Measurements from ENCODE around the gene TRPM1.

Gene TRPM1

DNA sequence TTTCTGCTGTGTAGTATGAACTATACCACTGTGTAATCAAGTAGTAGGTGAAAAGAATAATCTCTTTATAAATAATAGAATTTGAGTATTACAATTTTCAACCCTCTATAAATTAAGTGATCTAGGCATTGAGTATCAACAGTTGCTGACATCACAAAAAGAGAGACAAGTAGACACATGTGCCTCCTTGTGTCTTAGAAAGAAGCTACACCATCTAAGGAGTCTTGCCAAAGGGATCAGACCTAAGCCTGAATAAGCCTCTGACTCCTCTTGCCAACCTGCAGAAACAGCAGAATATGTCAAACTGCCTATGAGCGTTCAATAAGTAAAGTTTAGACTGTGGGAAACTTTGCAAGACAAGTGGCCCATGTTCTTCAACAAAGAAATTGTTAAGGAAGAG is 104.3 kb downstream of the TRPM1 start:
- Histone ChIP-seq H2AFZ (ENCODE audit: insufficient read depth, low read length, poor library complexity) (no peak overlapping the region), H3K36me3 (ENCODE audit: control insufficient read depth in 1 of 2, insufficient read depth in 2 of 2, low read length in 2 of 2) (no peaks in the 10 kb centered on the region), H3K4me2 (ENCODE audit: low read length) (no peak overlapping the region), H3K23ac (ENCODE audit: low read length) (no peak overlapping the region), H2AK5ac (ENCODE audit: low read length) (no peak overlapping the region), H2BK12ac (ENCODE audit: low read length) (no peak overlapping the region), H4K91ac (ENCODE audit: low read depth, low read length) (no peak overlapping the region), H3K4ac (ENCODE audit: low read depth, low read length) (no peak overlapping the region), H4K12ac (ENCODE audit: low read depth, low read length) (no peak overlapping the region), H3K27ac (ENCODE audit: low read depth, low read length) (no peak overlapping the region), H3K27me3 (ENCODE audit: insufficient read depth, low read length) (no peaks in the 10 kb centered on the region), H2BK120ac (ENCODE audit: insufficient read depth, low read length, poor library complexity) (no peak overlapping the region), H4K8ac (ENCODE audit: low read depth, low read length) (no peak overlapping the region), H3K9ac (ENCODE audit: low read length) (no peak overlapping the region), H2BK5ac (ENCODE audit: low read depth, low read length, poor library complexity) (no peak overlapping the region), H3K4me3 (ENCODE audit: low read depth, low read length) (no peak overlapping the region), H3K9me3 (ENCODE audit: insufficient read depth, low read depth, low read length) (no peaks in the 10 kb centered on the region), H3K4me1 (ENCODE audit: control insufficient read depth in 1 of 2, insufficient read depth in 2 of 2, low read length in 2 of 2) (peaks cover 3 to 4% of the 10 kb centered on the region in 2 experiments), H3K18ac (ENCODE audit: low read length) (no peak overlapping the region), H3K79me1 (ENCODE audit: low read length) (peaks cover 8% of the 10 kb centered on the region), H3K14ac (ENCODE audit: low read length) (no peak overlapping the region), H3K79me2 (ENCODE audit: control insufficient read depth, insufficient read depth, low read length, poor library complexity) (no peaks in the 10 kb centered on the region)
- no peak for DNase-seq
- WGBS (ENCODE audit: extremely low coverage, insufficient coverage, insufficient read length) = no CpG with 5 or more reads among the region's 1 CpG

GRCh38 chr15:30992249-30992864 is 109.2 kb downstream of the TRPM1 start:
- H3K4me1 ChIP-seq (ENCODE audit: control insufficient read depth in 1 of 2, insufficient read depth in 2 of 2, low read length in 2 of 2) = peaks cover 3 to 6% of the 10 kb centered on the region in 2 experiments
- H2BK12ac ChIP-seq (ENCODE audit: low read length) = peak overlapping the region; percentile 51
- no peak overlapping the region for H3K23ac ChIP-seq (ENCODE audit: low read length)
- peak overlapping the region; percentile 55 for H4K12ac ChIP-seq (ENCODE audit: low read depth, low read length)
- H4K8ac ChIP-seq (ENCODE audit: low read depth, low read length) = peak overlapping the region; percentile 99
- peak overlapping the region; percentile 98 for H3K14ac ChIP-seq (ENCODE audit: low read length)
- H3K9ac ChIP-seq (ENCODE audit: low read length) = peak overlapping the region; percentile 86
- H4K91ac ChIP-seq (ENCODE audit: low read depth, low read length) = peak overlapping the region; percentile 96
- peaks cover 16% of the 10 kb centered on the region for H3K79me2 ChIP-seq (ENCODE audit: control insufficient read depth, insufficient read depth, low read length, poor library complexity)
- peak overlapping the region; percentile 84 for H2AK5ac ChIP-seq (ENCODE audit: low read length)
- H3K36me3 ChIP-seq (ENCODE audit: control insufficient read depth in 1 of 2, insufficient read depth in 2 of 2, low read length in 2 of 2) = no peaks in the 10 kb centered on the region
- H3K18ac ChIP-seq (ENCODE audit: low read length) = peak overlapping the region; percentile 98
- WGBS (ENCODE audit: extremely low coverage, insufficient coverage, insufficient read length) = no CpG with 5 or more reads among the region's 7 CpGs
- DNase-seq = no peak
- no peaks in the 10 kb centered on the region for H3K9me3 ChIP-seq (ENCODE audit: insufficient read depth, low read depth, low read length)
- H2BK5ac ChIP-seq (ENCODE audit: low read depth, low read length, poor library complexity) = peak overlapping the region; percentile 94
- H3K4me3 ChIP-seq (ENCODE audit: low read depth, low read length) = peak overlapping the region; percentile 88
- H2AFZ ChIP-seq (ENCODE audit: insufficient read depth, low read length, poor library complexity) = peak overlapping the region; percentile 38
- no peaks in the 10 kb centered on the region for H3K27me3 ChIP-seq (ENCODE audit: insufficient read depth, low read length)
- H3K4me2 ChIP-seq (ENCODE audit: low read length) = peak overlapping the region; percentile 78
- peak overlapping the region; percentile 97 for H2BK120ac ChIP-seq (ENCODE audit: insufficient read depth, low read length, poor library complexity)
- peaks cover 16% of the 10 kb centered on the region for H3K79me1 ChIP-seq (ENCODE audit: low read length)
- H3K4ac ChIP-seq (ENCODE audit: low read depth, low read length) = peak overlapping the region; percentile 71
- H3K27ac ChIP-seq (ENCODE audit: low read depth, low read length) = peak overlapping the region; percentile 95

DNA sequence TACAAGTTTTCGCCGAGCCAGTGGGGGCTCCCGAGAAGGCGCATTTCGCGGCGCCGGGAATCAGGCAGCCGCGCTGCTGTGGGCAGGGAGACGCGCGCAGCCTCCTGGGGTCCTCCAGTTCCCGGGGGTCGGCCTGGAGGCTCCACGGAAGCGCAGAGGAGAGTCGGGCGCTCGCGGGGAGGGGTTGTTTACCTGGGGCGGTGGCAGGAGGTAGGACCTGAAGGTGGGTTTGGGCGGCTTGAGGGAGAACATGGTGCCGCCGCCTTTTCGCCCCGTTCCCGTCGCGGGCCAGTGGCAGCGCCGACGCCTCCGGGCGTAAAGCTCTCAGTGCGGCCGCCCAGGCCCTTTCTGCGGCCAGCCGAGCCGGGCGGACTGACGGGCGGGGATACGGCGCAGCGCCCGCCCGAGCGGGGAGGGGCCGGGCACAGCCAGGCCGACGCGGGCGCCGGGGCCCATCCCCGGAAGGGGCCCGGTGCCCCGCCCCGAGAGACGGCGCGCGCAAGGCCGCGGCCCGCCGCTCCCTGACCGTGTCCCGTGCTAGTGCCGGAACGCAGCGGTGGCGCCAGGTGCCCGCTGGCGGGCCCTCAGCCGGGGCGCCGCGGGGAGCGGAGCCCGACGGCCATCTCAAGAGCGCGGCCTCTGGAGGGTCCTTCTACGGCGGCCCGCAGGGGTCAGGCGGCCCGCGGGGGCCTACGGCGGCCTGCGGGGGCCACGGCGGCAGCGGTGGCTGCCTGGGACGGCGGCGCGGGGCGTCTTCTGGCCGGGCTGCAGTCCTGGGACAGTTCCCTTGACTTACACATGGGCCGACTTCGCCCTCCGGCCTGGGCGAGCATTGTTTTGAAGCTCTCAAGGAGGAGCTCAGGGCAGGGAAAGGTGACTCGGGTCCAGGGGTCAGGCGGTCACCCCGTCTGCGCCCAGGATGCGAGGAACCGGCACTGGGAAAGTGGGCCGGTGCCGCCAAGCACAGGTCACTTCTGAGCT is 110.0 kb downstream of the TRPM1 start, which contains the start of gene MTMR10:
TSS of gene MTMR10 (minus strand) at position 374 of the 981 bp plus-strand sequence. CDS start at position 252, 122 bp downstream.
- Histone ChIP-seq H3K14ac (ENCODE audit: low read length) (peak within 1 kb of the TSS; percentile 98), H4K12ac (ENCODE audit: low read depth, low read length) (peak within 1 kb of the TSS; percentile 88), H3K4me1 (ENCODE audit: control insufficient read depth in 1 of 2, insufficient read depth in 2 of 2, low read length in 2 of 2) (peaks cover 3 to 6% of the 10 kb centered on the region in 2 experiments), H2BK5ac (ENCODE audit: low read depth, low read length, poor library complexity) (peak within 1 kb of the TSS; percentile 94), H3K9me3 (ENCODE audit: insufficient read depth, low read depth, low read length) (no peaks in the 10 kb centered on the region), H3K27ac (ENCODE audit: low read depth, low read length) (peak within 1 kb of the TSS; percentile 95), H3K18ac (ENCODE audit: low read length) (peak within 1 kb of the TSS; percentile 98), H3K27me3 (ENCODE audit: insufficient read depth, low read length) (no peaks in the 10 kb centered on the region), H2BK120ac (ENCODE audit: insufficient read depth, low read length, poor library complexity) (peak within 1 kb of the TSS; percentile 97), H2BK12ac (ENCODE audit: low read length) (peak within 1 kb of the TSS; percentile 51), H3K4me2 (ENCODE audit: low read length) (peak within 1 kb of the TSS; percentile 78), H2AFZ (ENCODE audit: insufficient read depth, low read length, poor library complexity) (peak within 1 kb of the TSS; percentile 66), H4K91ac (ENCODE audit: low read depth, low read length) (peak within 1 kb of the TSS; percentile 96), H3K9ac (ENCODE audit: low read length) (peak within 1 kb of the TSS; percentile 91), H3K36me3 (ENCODE audit: control insufficient read depth in 1 of 2, insufficient read depth in 2 of 2, low read length in 2 of 2) (peaks cover 2 to 3% of the 10 kb centered on the region in 2 experiments), H3K23ac (ENCODE audit: low read length) (no peak within 1 kb of the TSS), H3K79me1 (ENCODE audit: low read length) (peaks cover 16% of the 10 kb centered on the region), H3K4ac (ENCODE audit: low read depth, low read length) (peak within 1 kb of the TSS; percentile 71), H3K4me3 (ENCODE audit: low read depth, low read length) (peak within 1 kb of the TSS; percentile 88), H4K8ac (ENCODE audit: low read depth, low read length) (peak within 1 kb of the TSS; percentile 99), H2AK5ac (ENCODE audit: low read length) (peak within 1 kb of the TSS; percentile 84), H3K79me2 (ENCODE audit: control insufficient read depth, insufficient read depth, low read length, poor library complexity) (peaks cover 18% of the 10 kb centered on the region)
- peak; percentile 80 to 90 for DNase-seq
- WGBS (ENCODE audit: extremely low coverage, insufficient coverage, insufficient read length) = no CpG with 5 or more reads among the region's 114 CpGs

DNA sequence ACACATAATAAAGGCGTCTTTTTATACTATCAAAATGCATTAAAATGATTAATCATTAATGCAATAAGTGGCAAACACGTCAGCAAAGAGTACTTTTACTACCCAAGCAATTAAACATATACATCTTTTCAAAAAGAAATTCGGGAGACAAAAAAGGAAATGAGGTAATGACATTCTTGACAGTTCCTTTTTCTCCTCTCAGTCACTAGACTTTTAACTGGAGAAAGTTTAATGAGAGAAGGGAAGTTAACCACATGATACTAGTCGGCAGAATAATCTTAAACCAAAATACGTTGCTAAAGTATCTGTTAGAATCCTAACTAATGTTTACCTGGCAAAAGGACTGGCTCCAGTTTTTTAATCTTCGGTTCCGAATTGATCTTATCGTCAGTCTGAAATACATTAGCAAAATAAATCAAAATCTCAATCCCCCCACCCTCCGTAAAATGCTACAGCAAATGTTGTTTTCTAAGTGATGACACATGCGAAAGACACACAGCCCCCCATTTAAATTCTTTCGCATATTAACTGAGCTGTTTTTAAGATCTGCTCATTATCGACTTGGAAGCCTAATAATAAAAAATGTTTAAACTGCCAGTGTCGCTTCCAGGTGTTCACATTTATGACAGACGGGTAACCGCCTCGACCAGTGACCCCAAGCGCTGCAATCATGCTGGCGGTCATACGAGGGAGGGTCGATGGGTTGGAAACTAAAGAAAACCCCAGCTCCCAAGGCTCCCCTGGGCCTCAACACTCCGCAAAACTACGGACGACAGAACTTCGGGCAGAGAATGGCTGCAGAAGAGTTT is 110.9 kb downstream of the TRPM1 start:
- H3K4me3 ChIP-seq (ENCODE audit: low read depth, low read length) = peak overlapping the region; percentile 88
- no CpG with 5 or more reads among the region's 24 CpGs for WGBS (ENCODE audit: extremely low coverage, insufficient coverage, insufficient read length)
- no peaks in the 10 kb centered on the region for H3K27me3 ChIP-seq (ENCODE audit: insufficient read depth, low read length)
- peak overlapping the region; percentile 40 for H2AK5ac ChIP-seq (ENCODE audit: low read length)
- peak overlapping the region; percentile 85 for H3K18ac ChIP-seq (ENCODE audit: low read length)
- peak overlapping the region; percentile 88 for H4K91ac ChIP-seq (ENCODE audit: low read depth, low read length)
- H4K12ac ChIP-seq (ENCODE audit: low read depth, low read length) = peak overlapping the region; percentile 88
- peak overlapping the region; percentile 79 for H4K8ac ChIP-seq (ENCODE audit: low read depth, low read length)
- H3K4me1 ChIP-seq (ENCODE audit: control insufficient read depth in 1 of 2, insufficient read depth in 2 of 2, low read length in 2 of 2) = peaks cover 5 to 11% of the 10 kb centered on the region in 2 experiments
- H2AFZ ChIP-seq (ENCODE audit: insufficient read depth, low read length, poor library complexity) = peak overlapping the region; percentile 66
- peaks cover 18% of the 10 kb centered on the region for H3K79me2 ChIP-seq (ENCODE audit: control insufficient read depth, insufficient read depth, low read length, poor library complexity)
- no peak overlapping the region for H3K23ac ChIP-seq (ENCODE audit: low read length)
- H3K27ac ChIP-seq (ENCODE audit: low read depth, low read length) = peak overlapping the region; percentile 95
- peaks cover 16% of the 10 kb centered on the region for H3K79me1 ChIP-seq (ENCODE audit: low read length)
- peak overlapping the region; percentile 94 for H2BK120ac ChIP-seq (ENCODE audit: insufficient read depth, low read length, poor library complexity)
- H3K9ac ChIP-seq (ENCODE audit: low read length) = peak overlapping the region; percentile 91
- no peak overlapping the region for H2BK12ac ChIP-seq (ENCODE audit: low read length)
- H3K14ac ChIP-seq (ENCODE audit: low read length) = peak overlapping the region; percentile 83
- peak in 1 of 2 donors; percentile 51 for DNase-seq
- peak overlapping the region; percentile 94 for H2BK5ac ChIP-seq (ENCODE audit: low read depth, low read length, poor library complexity)
- H3K4me2 ChIP-seq (ENCODE audit: low read length) = peak overlapping the region; percentile 78
- H3K4ac ChIP-seq (ENCODE audit: low read depth, low read length) = peak overlapping the region; percentile 63
- no peaks in the 10 kb centered on the region for H3K9me3 ChIP-seq (ENCODE audit: insufficient read depth, low read depth, low read length)
- peaks cover 7 to 8% of the 10 kb centered on the region in 2 experiments for H3K36me3 ChIP-seq (ENCODE audit: control insufficient read depth in 1 of 2, insufficient read depth in 2 of 2, low read length in 2 of 2)
